GM12801 (cell line): ENCODE results near the gene TCERG1L.

Experiments
- TF ChIP-seq, protein P1 (sequence below): IDR thresholded peaks from one replicate; pipeline ENCODE4 v1.5.1; 2011; ENCODE audit warnings: control low read depth; ENCODE audit not compliant: insufficient read length; ENCODE audit errors: extremely low read depth

TCERG1L gene

DNA sequence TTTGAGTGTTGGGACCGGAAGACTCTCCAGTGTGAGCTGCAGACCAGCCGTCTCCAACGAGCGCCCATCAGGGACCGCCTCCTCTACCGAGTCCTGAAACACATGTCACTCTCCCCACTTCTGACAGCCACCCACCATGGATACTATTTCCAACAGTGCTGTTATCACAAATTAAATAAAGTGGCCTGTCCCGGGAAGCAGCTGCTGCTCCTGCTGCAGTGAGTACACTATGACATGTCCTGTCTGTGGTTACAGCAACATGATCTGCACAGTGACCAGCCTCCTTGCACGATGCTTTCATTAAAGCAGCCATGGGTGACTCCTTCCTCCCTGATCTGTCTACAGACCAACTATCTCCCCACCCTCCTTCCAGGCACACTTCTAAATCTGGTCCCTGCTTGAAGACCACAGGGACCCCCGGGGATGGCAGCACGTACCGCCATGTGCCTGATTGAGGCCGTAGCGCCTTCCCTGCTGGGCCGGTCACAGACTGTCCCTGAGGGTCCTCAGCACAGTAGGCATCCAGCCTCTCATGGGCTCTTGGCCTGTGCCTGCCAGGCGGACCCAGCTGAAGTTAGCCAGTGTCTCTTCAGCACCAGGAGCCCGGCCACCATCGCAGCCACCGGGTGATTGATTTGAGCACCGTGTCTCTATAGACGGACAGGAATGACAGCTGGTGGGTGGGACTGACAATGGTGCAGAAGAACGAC, 58.8 kb downstream of the TCERG1L start:
- TF ChIP-seq, protein P1, sequence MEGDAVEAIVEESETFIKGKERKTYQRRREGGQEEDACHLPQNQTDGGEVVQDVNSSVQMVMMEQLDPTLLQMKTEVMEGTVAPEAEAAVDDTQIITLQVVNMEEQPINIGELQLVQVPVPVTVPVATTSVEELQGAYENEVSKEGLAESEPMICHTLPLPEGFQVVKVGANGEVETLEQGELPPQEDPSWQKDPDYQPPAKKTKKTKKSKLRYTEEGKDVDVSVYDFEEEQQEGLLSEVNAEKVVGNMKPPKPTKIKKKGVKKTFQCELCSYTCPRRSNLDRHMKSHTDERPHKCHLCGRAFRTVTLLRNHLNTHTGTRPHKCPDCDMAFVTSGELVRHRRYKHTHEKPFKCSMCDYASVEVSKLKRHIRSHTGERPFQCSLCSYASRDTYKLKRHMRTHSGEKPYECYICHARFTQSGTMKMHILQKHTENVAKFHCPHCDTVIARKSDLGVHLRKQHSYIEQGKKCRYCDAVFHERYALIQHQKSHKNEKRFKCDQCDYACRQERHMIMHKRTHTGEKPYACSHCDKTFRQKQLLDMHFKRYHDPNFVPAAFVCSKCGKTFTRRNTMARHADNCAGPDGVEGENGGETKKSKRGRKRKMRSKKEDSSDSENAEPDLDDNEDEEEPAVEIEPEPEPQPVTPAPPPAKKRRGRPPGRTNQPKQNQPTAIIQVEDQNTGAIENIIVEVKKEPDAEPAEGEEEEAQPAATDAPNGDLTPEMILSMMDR, result no peak

GRCh38 chr10:131251146-131251541, 60.4 kb downstream of the TCERG1L start:
- TF ChIP-seq, protein P1, result no peak

- TF ChIP-seq, protein P1, result no peak
Measured at GRCh38 chr10:131250454-131251145, 60.9 kb downstream of the TCERG1L start.

DNA sequence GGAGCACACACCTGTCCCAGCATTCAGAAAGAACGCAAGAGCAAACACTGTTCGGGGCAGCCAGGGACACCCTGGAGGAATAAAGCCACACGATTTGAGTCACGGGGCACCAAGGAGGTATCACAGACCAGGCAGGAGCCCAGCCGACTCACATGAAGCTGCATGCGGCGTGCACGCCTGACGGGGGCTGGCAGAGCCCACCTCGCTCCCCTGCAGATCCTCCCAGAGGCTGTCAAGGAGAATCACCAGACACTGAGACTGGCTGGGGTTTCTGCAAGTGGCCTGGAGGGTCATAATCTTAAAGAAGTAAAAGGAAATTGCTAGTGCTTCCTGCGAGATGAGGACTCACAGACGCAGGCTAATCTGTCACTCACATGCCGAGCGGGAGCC, 61.6 kb downstream of the TCERG1L start:
- TF ChIP-seq, protein P1, result no peak

- TF ChIP-seq, protein P1, result no peak
Measured at GRCh38 chr10:131249238-131249954, 62.1 kb downstream of the TCERG1L start.

GRCh38 chr10:131248376-131249165, 63.0 kb downstream of the TCERG1L start:
- TF ChIP-seq, protein P1, result no peak

DNA sequence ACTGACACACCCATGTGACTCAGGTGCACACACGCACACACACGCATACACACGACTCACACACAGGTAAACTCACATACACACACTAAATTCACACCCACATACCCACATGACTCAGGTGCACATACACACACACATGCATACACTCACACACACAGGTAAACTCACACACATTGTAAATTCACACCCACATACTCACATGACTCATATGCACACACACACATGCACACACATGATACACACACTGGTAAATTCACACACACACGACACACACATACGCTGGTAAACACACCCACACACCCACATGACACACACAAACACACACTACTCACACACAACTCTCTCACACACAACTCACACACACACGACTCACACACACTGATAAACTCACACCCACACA, 63.6 kb downstream of the TCERG1L start:
- TF ChIP-seq, protein P1, result no peak
